AG20443 (cell line): ENCODE results near the gene OXSR1.

Experiments used
- DNase-seq: peaks from one replicate; pipeline ENCODE4 v3.0.0; 2012; ENCODE audit warnings: low spot score, mixed read lengths

The OXSR1 gene

GRCh38 chr3:38164952-38165721 lies at the start of gene OXSR1:
OXSR1 (plus strand) TSS chr3:38165537; CDS start chr3:38165877, 340 bp downstream.
- peak; percentile 96 for DNase-seq

DNA sequence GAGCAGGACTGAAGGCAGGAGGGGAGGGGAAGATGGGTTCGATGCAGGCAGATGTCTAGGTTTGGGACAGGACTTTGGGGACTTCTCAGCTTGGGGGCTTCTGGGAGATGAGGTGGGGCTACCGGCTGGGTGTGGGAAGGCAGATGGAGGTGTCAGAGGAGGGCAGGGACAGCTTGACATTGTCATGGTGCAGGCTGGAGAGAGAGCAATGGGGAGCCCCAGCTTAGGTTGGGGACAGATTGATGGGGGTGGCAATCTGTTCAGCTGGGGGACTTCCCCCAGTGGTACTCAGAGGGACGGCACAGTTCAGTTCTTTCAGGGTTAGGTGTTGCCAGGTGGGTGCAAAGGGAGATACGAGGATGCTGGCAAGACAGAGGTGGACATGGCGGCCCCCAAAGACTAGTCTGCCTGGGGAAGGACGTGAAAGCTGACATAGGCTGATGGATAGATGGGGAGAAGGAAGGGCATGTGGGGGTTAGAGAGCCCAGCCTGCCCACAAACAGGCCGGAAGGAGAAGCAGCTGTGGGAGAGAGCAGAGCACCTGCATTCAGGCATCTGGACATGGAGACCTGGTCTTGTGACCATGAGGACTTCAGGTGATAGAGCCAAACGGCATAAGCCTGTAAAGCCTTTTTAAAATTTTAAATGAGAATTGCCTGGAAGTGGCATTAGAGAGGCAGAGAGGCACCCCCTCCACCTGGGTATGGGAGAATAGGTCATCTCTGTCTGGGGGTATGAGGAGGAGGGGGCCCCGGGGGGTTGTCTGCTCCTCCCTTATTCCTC lies 49.5 kb upstream of the OXSR1 start:
- DNase-seq: no peak

- DNase-seq: no peak
Observed at GRCh38 chr3:38116471-38117162, 48.7 kb upstream of the OXSR1 start.

DNA sequence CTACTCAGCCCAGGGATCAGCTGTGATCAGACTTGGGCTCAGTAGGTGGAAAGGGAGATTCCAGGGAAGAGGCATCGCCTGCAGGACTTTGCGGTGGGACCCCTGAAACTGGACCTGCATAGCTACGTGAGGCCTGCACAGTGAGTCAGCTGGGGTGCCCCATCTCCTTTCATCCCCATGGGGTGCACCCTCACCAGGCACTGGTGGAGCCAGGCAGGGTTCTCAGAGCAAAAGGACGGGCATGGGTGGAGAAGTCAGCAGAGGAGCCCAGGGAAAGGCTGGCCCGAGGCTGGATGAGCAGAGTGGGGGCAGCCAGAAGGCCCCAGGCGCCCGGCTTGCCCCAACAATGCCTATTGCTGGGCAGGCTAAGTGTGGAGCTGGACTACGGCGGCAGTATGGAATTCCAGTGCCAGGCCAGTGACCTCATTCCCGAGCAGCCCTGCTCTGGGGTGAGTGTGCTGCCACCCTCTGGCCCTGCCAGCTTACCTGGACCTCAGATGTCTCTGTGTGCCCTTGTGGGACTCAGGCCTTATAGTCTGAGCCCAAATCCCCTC lies 48.1 kb upstream of the OXSR1 start:
- DNase-seq: no peak

GRCh38 chr3:38117748-38118420 lies 47.5 kb upstream of the OXSR1 start:
- peak; percentile 86 for DNase-seq

GRCh38 chr3:38118421-38119247 lies 46.7 kb upstream of the OXSR1 start:
- DNase-seq: no peak

DNA sequence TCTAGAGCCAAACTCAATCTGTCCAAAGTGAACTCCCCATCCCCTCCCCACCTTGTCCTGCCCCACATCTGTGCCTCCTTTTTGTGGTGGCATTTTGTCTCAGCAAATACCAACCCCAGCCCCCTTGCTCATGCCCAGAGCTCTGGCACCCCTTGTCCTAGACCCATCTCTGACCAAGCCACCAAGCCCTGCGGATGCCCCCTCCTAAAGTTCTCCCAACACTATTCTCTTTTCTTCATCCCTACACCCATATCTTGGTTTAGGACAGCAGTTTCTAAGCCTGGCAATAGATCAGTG lies 46.1 kb upstream of the OXSR1 start:
- no peak for DNase-seq

DNA sequence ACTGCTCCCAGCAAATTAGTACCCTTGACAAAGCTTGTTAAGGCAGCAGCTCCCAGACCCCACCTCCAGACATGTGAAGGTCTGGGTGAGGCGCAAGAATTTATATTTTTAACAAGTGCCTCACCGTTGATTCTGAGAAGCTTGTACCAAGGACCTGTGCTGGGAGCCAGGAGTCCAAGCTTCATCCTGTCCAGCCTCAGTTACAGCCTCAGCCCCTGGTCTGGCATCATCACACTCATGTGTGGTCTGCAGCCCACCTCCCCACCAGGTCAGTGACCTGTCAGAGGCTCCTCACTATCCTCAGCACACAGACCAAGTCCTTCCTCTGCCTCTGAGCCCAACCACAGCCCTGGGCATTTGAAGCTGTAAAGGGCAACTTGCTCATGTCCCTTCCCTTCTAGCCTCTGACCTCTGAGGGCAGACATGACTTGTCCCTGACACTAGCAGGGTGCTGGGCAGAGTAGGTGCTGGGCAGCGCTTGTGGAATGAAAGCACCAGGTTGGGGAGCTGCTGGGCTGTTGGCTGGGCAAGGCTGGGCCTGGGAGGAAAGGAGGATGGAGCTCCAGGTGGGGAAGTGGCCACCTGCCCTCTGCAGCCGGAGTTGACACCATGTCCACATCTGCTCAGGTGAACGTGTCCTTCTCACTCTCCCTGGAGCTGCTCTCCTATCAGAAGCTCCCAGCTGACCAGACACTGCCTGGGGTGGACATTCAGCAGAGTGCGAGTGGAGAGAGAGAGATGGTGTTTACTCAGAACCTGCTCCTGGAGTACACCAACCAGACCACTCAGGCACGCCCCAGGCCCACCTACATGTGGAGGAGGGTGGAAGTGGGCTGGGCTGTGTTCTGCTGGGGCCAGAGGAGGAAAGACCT lies 45.3 kb upstream of the OXSR1 start:
- DNase-seq: no peak

DNA sequence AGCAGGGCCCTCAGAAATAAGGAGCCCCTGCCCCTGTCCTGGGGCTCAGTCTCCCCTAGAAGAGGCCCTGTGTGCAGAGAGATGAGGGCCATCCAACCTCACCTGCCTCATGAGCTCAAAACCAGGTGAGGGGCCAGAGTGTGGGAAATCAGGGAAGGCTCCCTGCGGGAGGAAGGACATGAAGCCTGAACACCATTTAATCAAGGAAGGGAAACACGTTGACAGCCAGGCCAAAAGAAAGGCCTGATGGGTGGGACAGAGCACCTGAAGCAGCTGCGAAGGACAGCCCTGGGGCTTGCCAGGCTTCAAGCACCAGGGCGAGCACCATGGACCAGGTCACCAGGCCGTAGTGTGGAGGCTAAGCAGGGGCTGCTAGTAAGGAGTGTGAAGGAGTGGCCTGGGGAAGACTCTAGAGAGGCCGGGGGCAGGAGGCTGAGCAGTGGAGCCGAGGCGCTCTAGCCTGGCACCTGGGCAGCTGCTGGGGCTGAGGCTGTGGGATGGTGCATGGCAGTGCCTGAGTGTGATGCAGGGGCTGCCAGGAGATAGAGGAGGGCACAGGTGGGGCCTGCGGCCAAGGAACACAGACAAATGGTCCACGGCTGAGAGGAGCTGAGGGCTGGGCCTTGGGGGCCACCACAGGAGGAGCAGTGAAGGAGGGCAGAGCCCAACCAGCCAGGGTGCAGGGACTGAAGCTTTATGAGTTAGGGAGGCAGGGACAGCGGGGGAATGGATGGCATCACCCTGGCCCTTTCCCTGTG lies 44.5 kb upstream of the OXSR1 start:
- DNase-seq: no peak

DNA sequence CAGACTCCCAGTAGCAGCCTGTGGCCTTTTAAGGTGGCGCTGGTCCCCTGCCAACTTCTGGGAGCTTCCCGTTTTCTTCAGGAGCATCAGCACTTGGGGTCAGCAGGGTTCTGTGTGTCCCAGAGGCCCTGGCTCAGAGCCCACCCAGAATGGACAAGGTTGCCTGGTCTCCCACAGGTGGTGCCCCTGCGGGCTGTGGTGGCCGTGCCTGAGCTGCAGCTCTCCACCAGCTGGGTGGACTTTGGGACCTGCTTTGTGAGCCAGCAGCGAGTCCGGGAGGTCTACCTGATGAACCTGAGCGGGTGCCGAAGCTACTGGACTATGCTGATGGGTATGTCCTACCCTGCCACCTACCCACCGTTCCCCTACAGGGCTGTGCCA lies 43.9 kb upstream of the OXSR1 start:
- DNase-seq: no peak

DNA sequence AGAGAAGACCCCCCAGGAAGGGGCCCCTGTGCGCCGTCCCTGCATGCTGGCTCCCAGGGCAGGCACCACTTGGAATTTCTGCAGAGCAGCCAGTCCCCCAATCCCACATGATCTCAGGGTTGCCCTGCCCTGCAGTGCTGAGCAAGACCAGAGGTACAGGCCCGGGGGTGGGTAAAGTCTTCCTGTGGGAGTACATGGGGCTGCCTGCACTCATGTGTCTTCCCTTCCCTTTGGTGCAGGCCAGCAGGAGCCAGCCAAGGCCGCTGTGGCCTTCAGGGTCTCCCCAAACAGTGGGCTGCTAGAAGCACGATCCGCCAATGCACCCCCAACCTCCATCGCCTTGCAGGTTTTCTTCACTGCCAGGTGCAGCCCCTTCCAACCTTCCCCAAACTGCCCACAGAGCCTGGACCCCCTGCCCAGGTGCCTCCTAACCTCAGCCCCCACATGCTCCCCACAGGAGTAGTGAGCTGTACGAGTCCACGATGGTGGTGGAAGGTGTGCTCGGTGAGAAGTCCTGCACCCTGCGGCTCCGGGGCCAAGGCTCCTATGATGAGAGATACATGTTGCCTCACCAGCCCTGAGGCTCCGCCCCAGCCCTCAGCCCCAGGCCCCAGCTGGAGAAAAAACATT lies 43.4 kb upstream of the OXSR1 start:
- no peak for DNase-seq

DNA sequence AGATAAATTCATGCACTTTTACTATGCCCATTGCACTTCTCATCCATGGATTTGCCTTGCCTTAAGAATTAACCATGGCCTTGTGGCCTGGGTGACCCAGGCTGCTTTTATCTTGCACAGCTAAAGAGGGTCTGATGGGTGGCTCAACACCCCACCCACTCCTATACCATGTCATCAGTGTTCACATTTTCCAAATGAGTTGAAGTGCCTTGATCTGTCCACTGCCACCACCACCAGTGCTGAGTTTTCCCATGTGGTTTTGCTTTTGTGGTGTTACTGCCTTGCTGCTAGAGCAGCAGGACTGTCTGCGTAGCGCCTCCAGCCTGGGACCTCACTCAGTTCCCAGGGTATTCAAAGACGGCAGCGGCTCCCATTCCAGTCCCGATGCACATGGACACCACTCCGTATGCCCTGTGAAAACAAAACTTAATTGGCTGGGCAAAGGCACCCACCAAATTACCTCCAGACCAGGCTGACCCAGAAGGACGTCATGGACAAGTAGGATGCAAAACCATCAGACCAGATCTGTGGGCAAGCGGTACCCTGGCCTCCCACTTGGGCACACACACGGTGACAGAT lies 42.5 kb upstream of the OXSR1 start:
- DNase-seq: no peak

DNA sequence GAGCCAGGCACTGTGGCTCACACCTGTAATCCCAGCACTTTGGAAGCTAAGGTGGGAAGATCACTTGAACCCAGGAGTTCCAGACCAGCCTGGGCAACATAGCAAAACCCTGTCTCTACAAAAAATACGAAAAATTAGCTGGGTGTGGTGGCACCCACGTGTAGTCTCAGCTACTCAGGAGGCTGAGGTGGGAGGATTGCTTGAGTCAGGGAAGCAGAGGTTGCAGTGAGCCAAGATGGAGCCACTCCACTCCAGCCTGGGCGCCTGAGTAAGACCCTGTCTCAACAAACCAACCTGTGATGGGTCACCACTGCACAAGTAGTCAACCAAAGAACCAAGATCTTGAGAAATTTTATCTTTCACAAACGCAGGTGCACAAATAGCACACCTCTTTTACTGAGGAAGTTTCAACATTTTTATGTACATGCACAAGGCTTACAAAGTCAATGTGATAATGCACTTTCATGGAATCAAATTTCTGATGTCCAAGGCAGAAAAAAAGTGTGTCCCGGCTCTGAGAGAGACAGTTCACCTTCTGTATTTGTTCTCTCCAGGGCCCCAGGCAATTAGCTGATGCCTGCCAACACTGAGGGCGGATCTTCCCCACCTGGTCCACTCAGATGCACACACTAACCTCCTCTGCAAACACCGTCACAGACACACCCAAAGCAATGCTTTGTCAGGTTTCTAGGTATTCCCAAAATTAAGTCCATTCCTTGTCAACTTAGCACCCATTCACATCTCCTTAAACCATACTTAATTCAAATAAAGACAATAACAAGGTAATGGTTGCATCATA lies 40.8 kb upstream of the OXSR1 start:
- DNase-seq: no peak

DNA sequence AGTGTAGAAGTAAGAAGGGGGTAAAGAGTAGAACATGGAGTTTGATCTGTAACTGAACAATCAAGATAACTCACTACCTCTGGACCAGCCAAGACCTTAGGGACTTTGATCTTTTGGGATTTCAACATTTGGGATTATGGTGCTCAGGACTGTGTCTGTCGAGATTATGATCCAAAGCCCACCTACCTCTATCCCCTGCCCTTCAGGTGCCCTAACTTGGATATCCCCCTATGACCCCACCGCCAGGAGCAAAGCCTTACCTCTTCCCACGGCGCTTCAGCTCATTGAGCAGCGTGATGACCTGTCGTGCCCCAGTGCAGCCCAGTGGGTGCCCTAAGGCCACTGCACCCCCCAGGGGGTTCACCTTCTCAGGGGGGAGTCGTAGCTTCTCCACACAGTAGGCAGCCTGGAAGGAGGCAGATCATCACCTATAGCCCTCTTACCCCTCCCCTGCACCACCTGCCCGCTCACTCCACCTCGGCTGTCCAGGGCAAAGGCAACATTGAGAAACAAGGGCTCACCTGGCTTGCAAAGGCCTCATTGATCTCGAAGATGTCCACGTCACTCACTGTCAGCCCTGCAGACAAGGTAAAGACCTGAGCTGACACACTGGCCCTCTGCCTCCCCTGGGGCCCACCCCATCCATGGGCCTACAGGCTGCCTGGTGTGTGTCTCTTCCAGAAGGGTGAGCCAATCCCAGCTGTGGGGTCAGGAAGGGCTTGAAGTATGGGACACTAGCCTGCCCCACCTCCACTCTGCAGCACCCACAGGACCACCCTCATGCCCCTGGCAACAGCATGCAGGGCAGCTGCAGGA lies 39.8 kb upstream of the OXSR1 start:
- DNase-seq: no peak

GRCh38 chr3:38126121-38126892 lies 39.0 kb upstream of the OXSR1 start:
- no peak for DNase-seq

GRCh38 chr3:38127611-38128302 lies 37.6 kb upstream of the OXSR1 start:
- DNase-seq: no peak
